Measurements from ENCODE around the gene ZBTB39. TPM values are rescaled to one million over a fixed set of nuclear protein-coding genes. Genes with fewer than 3 reads are reported as not detected.

ZBTB39 gene
- polyA plus RNA-seq, 1 of the 3 experiments (the other 2 are of a cell fraction): 3.7 TPM

DNA sequence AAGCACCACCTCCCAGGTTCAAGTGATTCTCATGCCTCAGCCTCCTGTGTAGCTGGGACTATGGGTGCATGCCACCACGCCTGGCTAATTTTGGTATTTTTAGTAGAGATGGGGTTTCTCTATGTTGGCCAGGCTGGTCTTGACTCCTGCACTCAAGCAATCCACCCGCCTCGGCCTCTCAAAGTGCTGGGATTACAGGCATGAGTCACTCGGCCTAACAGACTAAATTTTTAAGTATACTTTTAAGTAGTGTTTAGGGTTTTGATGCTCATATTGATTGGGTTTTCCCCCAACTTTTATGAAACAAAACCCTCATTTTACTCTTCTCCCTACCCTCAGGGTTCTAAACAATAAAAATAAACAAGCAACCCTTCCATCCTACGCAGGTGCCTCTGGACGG, 38.1 kb upstream of the ZBTB39 start:
- Histone ChIP-seq H3K9ac (no peak overlapping the region), H3K9me2 (no peaks in the 10 kb centered on the region), H3K36me3 (replicated peaks in 1 of 2; ENCODE audit: control insufficient read depth in 1 of 2, insufficient read depth in 2 of 2, low read length in 1 of 2) (no peaks in the 10 kb centered on the region), H3K27me3 (ENCODE audit: insufficient read depth) (peaks cover 22% of the 10 kb centered on the region), H3K4me2 (no peak overlapping the region), H2AFZ (ENCODE audit: low read depth) (no peak overlapping the region), H3K9me3 (no peaks in the 10 kb centered on the region), H3K4me1 (ENCODE audit: control insufficient read depth in 1 of 2, insufficient read depth in 2 of 2, low read depth in 1 of 2, low read length in 1 of 2) (no peaks in the 10 kb centered on the region), H4K20me1 (ENCODE audit: insufficient read depth) (no peaks in the 10 kb centered on the region), H3K27ac (ENCODE audit: low read depth in 2 of 2, low read length in 1 of 2) (no peak overlapping the region), H3K79me2 (ENCODE audit: insufficient read depth) (no peaks in the 10 kb centered on the region), H3F3A (replicated peaks; ENCODE audit: insufficient read depth) (no peaks in the 10 kb centered on the region), H3K4me3 (ENCODE audit: low read depth in 2 of 2, low read length in 1 of 2) (no peak overlapping the region)
- no peak for TF ChIP-seq JUND (IDR thresholded peaks at IDR 0.05)
- TF ChIP-seq SMC3 (IDR thresholded peaks at IDR 0.05; ENCODE audit: low read depth, low read length): no peak
- no peak for TF ChIP-seq CTCF (IDR thresholded peaks at IDR 0.05)
- TF ChIP-seq MEF2A (IDR thresholded peaks at IDR 0.05; ENCODE audit: borderline replicate concordance, low read depth): no peak
- no peak for TF ChIP-seq RCOR1 (IDR thresholded peaks at IDR 0.05; ENCODE audit: low read length)
- no peak for TF ChIP-seq FOXM1 (IDR thresholded peaks at IDR 0.05; ENCODE audit: low read depth)
- TF ChIP-seq REST (IDR thresholded peaks at IDR 0.05; ENCODE audit: low read depth, low read length): no peak
- no peak for TF ChIP-seq ELF1 (IDR thresholded peaks at IDR 0.05)
- no peak for TF ChIP-seq RFX5 (IDR thresholded peaks at IDR 0.05; ENCODE audit: low read length)
- no peak for TF ChIP-seq POLR2AphosphoS5 (IDR thresholded peaks at IDR 0.05; ENCODE audit: low read depth, low read length)
- TF ChIP-seq, protein P1, sequence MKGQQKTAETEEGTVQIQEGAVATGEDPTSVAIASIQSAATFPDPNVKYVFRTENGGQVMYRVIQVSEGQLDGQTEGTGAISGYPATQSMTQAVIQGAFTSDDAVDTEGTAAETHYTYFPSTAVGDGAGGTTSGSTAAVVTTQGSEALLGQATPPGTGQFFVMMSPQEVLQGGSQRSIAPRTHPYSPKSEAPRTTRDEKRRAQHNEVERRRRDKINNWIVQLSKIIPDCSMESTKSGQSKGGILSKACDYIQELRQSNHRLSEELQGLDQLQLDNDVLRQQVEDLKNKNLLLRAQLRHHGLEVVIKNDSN (IDR thresholded peaks at IDR 0.05; ENCODE audit: borderline replicate concordance, low read depth): no peak
- no peak for TF ChIP-seq TCF12 (IDR thresholded peaks at IDR 0.05)
- no peak for TF ChIP-seq RAD21 (IDR thresholded peaks at IDR 0.05; ENCODE audit: low read length)
- no peak for TF ChIP-seq TAF1 (IDR thresholded peaks at IDR 0.05; ENCODE audit: borderline replicate concordance, low read depth, low read length)
- TF ChIP-seq FOXJ3 (CRISPR knock-in tag; IDR thresholded peaks at IDR 0.05): no peak
- TF ChIP-seq, protein P2, sequence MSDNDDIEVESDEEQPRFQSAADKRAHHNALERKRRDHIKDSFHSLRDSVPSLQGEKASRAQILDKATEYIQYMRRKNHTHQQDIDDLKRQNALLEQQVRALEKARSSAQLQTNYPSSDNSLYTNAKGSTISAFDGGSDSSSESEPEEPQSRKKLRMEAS (IDR thresholded peaks at IDR 0.05; ENCODE audit: low read depth): no peak
- no peak for TF ChIP-seq USF2 (IDR thresholded peaks at IDR 0.05; ENCODE audit: borderline replicate concordance, low read depth, low read length)
- no peak for TF ChIP-seq MXI1 (IDR thresholded peaks at IDR 0.05; ENCODE audit: low read depth, low read length)
- no peak for TF ChIP-seq EZH2phosphoT487 (IDR thresholded peaks at IDR 0.05; ENCODE audit: borderline replicate concordance, low read depth)
- 53% methylated on average over 6 of the region's 6 CpGs for WGBS (ENCODE audit: low lambda C conversion rate)
- ChIA-PET CTCF (interaction anchor here (0.9 to 8.6 kb wide), 7 partner anchors 10 to 68 kb away, joined by 3 to 81 read pairs (median 5); no protein-coding TSS in a partner anchor), POLR2A (no interaction called here)
- DNase-seq: no peak

Measured in SK-N-SH (cell line).